Panc1 (cell line): Measurements from ENCODE around the gene ICAM4. TPM values are rescaled to one million over a fixed set of nuclear protein-coding genes. Genes with fewer than 3 reads are reported as not detected.

Experiments
- ATAC-seq: fragments of 200-7000 bp; cut with Tn5 transposase; 2 replicates; pipeline ENCODE4 v1.9.1; 2020; ENCODE audit warnings: mild to moderate bottlenecking, moderate library complexity
- BruUV-seq: library from RNA; stranded (reverse); fragments of 400-500 nt; replicated peaks from 2 replicates; lab custom pipeline; 2021; lab: Mats Ljungman, UMichigan
- CTCF ChIA-PET: fragments of 300-600 bp; sonication (Branson Sonifier 250); formaldehyde crosslinking; loops from one replicate; lab custom pipeline; 2022; ENCODE audit warnings: antibody characterized with exemption; lab: Charles Lee
- POLR2A ChIA-PET: fragments of 300-600 bp; sonication (Branson Sonifier 250); formaldehyde crosslinking; loops from one replicate; lab custom pipeline; 2022; ENCODE audit warnings: antibody characterized with exemption; lab: Charles Lee
- DNase-seq: peaks from one replicate; pipeline ENCODE4 v3.0.0-alpha.2; 2010; ENCODE audit warnings: low read depth, low spot score
- H3K27ac ChIP-seq: 2 replicates; pipeline ENCODE4 v1.5.1; 2011; ENCODE audit warnings: mild to moderate bottlenecking, low read length, inconsistent platforms
- H3K27me3 ChIP-seq: fragments of 200-500 bp; sonication (Bioruptor generic); 2 replicates; pipeline ENCODE4 v1.6.0; 2014; ENCODE audit warnings: low read length, inconsistent platforms; ENCODE audit not compliant: control insufficient read depth, insufficient read depth
- H3K36me3 ChIP-seq: fragments of 200-500 bp; sonication (Bioruptor generic); 2 replicates; pipeline ENCODE4 v1.5.1; 2014; ENCODE audit warnings: inconsistent platforms, mild to moderate bottlenecking, low read length, moderate library complexity; ENCODE audit not compliant: control insufficient read depth, insufficient read depth
- H3K4me1 ChIP-seq: 2 replicates; pipeline ENCODE4 v1.5.1; 2011; ENCODE audit warnings: inconsistent platforms, mild to moderate bottlenecking, low read length, moderate library complexity; ENCODE audit not compliant: control insufficient read depth, insufficient read depth
- H3K4me3 ChIP-seq, 2 experiments: 2 replicates each; pipeline ENCODE4 v1.5.1; 2011 to 2012; ENCODE audit warnings: low read depth in 2 of 2, low read length in 2 of 2, mild to moderate bottlenecking in 2 of 2, inconsistent platforms in 1 of 2, moderate library complexity in 1 of 2
- H3K9me3 ChIP-seq: fragments of 200-500 bp; sonication (Bioruptor generic); 2 replicates; pipeline ENCODE4 v1.5.1; 2014; ENCODE audit warnings: low read depth, mild to moderate bottlenecking, inconsistent platforms, low read length, moderate library complexity; ENCODE audit not compliant: control insufficient read depth, insufficient read depth
- CTCF ChIP-seq: fragments of 450-650 bp; IDR thresholded peaks from 2 replicates; pipeline ENCODE4 v1.5.1; 2017; ENCODE audit warnings: mild to moderate bottlenecking
- POLR2AphosphoS5 ChIP-seq: IDR thresholded peaks from 2 replicates; pipeline ENCODE4 v1.6.1; 2012; ENCODE audit warnings: mild to moderate bottlenecking, low read depth, low read length, moderate library complexity
- REST ChIP-seq, 2 experiments: IDR thresholded peaks; 2 replicates each; pipeline ENCODE4 v1.6.1; 2011 to 2012; ENCODE audit warnings: low read depth in 2 of 2, control low read depth in 1 of 2, low read length in 1 of 2, mild to moderate bottlenecking in 1 of 2, moderate library complexity in 1 of 2; ENCODE audit not compliant: insufficient read depth in 1 of 2
- SIN3A ChIP-seq: IDR thresholded peaks from 2 replicates; pipeline ENCODE4 v1.6.1; 2012; ENCODE audit warnings: low read depth, mild to moderate bottlenecking, low read length, moderate library complexity, borderline replicate concordance; ENCODE audit not compliant: insufficient read depth
- TCF7L2 ChIP-seq: IDR thresholded peaks from 2 replicates; pipeline ENCODE4 v1.6.1; 2011; ENCODE audit warnings: mild to moderate bottlenecking, low read depth, low read length, inconsistent platforms
- in situ Hi-C: cut with HindIII; loops from 2 replicates; pipeline ENCODE4 v1.10.0; 2016; ENCODE audit warnings: low sequenced_read_pairs, low pct_unique_long_range_greater_than_20kb
- intact Hi-C: fragments of 100-400 bp; cut with micrococcal nuclease; formaldehyde crosslinking; loops from one replicate; pipeline ENCODE4 v1.10.0; 2022; ENCODE audit not compliant: unreplicated experiment
- total RNA-seq: library from RNA; stranded (reverse); gene quantifications from one replicate; pipeline ENCODE4 v1.2.1, GENCODE V29; 2021; ENCODE audit not compliant: unreplicated experiment

Gene ICAM4
- total RNA-seq, 1 experiment from 2014 or later: 2.8 TPM

GRCh38 chr19:10295305-10295846 lies 8.6 kb downstream of the ICAM4 start:
- ChIA-PET POLR2A (no interaction called here), CTCF (no interaction called here)
- H3K4me1 ChIP-seq: no peaks in the 10 kb centered on the region
- no TSS peak for BruUV-seq
- H3K4me3 ChIP-seq: no peak overlapping the region
- in situ Hi-C loops (no loop called here), intact Hi-C loops (no loop called here)
- H3K9me3 ChIP-seq: no peaks in the 10 kb centered on the region
- no peaks in the 10 kb centered on the region for H3K36me3 ChIP-seq
- H3K27ac ChIP-seq: no peak overlapping the region
- TF ChIP-seq REST (IDR thresholded peaks at IDR 0.05; ENCODE audit: insufficient read depth in 1 of 2, low read depth in 2 of 2, low read length in 1 of 2) (no peak), CTCF (no peak), TCF7L2 (no peak), SIN3A (no peak), POLR2AphosphoS5 (no peak)
- ATAC-seq (no peak), DNase-seq (no peak)
- no peaks in the 10 kb centered on the region for H3K27me3 ChIP-seq

GRCh38 chr19:10295847-10296591 lies 9.3 kb downstream of the ICAM4 start:
- ATAC-seq (no peak), DNase-seq (no peak)
- no peaks in the 10 kb centered on the region for H3K27me3 ChIP-seq
- CTCF ChIA-PET: no interaction called here
- intact Hi-C loops (no loop called here), in situ Hi-C loops (no loop called here)
- POLR2A ChIA-PET: no interaction called here
- TF ChIP-seq SIN3A (no peak), CTCF (no peak), TCF7L2 (no peak), POLR2AphosphoS5 (no peak), REST (IDR thresholded peaks at IDR 0.05; ENCODE audit: insufficient read depth in 1 of 2, low read depth in 2 of 2, low read length in 1 of 2) (no peak)
- H3K27ac ChIP-seq: no peak overlapping the region
- no peak overlapping the region for H3K4me3 ChIP-seq
- BruUV-seq: no TSS peak
- no peaks in the 10 kb centered on the region for H3K4me1 ChIP-seq
- no peaks in the 10 kb centered on the region for H3K9me3 ChIP-seq
- H3K36me3 ChIP-seq: no peaks in the 10 kb centered on the region
